Dedifferentiated amniotic fluid mesenchymal stem cell (primary cell): Measurements from ENCODE around the gene DCDC2C.

Experiments used
- DNase-seq: peaks from one replicate; pipeline ENCODE4 v3.0.0-alpha.2; 2016; ENCODE audit errors: extremely low spot score

DCDC2C gene

GRCh38 chr2:3709225-3709624 lies 5.8 kb downstream of the DCDC2C start:
- no peak for DNase-seq

DNA sequence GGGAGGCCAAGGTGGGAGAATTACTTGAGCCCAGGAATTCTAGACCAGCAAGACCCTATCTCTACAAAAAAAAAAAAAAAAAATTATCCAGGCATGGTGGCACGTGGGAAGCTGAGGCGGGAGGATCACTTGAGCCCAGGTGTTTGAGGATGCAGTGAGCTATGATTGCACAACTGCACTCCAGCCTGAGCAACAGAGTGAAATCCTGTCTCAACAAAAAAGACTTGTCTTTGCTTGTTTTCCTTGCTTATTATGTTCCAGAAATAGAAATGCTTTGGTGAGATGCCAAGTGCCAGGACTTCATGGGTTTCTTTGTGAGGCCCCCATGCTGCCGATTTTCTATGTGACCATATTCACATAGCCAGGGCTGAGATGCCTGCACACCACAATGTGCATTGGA lies 9.0 kb downstream of the DCDC2C start:
- no peak for DNase-seq

- DNase-seq, result no peak
Measured at GRCh38 chr2:3712831-3713503, 9.6 kb downstream of the DCDC2C start.

- DNase-seq, result no peak
Measured at GRCh38 chr2:3718679-3719078, 15.3 kb downstream of the DCDC2C start.

DNA sequence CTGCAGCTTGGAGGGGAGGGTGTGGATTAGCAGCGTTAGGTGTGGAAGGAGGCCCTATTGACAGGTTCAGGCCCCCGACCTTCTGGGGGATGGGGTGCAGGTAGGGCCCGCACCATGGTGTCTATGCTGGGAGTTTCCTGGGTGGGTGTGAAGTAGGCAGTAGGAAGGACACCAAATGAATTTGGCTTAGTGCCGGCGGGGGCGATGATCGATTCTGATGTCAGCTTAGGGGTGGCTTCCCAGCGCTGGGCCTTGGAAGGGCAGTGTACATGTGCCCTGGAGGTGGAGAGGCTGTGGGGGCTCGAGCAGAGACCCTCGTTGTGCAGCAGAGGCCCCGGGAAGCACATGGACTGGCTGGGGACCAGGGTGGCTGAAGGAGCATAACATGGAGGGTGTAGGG lies 21.6 kb downstream of the DCDC2C start:
- no peak for DNase-seq

GRCh38 chr2:3725458-3726250 lies 22.3 kb downstream of the DCDC2C start:
- DNase-seq, result no peak

DNA sequence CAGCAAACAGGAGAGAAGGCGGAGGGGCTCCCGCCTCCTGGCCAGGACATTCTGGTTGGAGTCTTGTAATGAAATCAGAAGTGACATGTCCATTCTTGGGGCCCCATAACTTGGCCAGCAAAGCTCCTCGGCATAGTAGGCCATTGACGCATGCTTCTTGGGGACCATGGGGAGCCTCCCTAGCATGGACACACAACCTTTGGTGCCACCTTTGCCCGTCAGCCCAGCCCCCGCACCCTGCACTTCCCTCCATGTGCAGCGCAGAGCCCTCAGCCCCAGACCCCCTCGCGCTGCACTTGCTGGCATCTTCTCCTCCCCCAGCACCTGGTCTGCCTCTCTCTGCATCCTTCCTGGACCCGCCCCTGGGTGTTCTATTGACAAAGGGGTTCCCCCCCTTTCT lies 23.1 kb downstream of the DCDC2C start:
- no peak for DNase-seq

GRCh38 chr2:3727397-3728045 lies 24.1 kb downstream of the DCDC2C start:
- no peak for DNase-seq

GRCh38 chr2:3728104-3729054 lies 25.0 kb downstream of the DCDC2C start:
- peak; percentile 56 for DNase-seq

DNA sequence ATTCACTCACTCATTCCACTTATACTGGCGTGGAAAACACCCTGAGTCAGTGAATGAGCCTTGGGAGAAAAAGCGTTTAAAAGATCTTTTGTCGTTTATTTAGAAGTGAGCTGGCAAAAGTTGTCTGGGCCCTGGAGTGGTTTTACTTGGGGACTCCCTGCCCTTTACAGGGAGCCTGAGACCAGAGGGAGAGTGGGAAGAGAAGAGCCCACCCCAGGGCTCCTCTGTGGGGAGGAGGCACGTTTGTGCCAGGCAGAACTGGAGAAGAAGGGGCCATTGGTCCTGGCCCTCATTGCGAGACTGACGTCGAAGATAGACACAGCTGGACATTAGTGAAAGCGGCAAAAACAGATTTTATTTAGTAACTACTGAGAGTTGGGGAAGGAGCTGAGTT lies 25.7 kb downstream of the DCDC2C start:
- no peak for DNase-seq

DNA sequence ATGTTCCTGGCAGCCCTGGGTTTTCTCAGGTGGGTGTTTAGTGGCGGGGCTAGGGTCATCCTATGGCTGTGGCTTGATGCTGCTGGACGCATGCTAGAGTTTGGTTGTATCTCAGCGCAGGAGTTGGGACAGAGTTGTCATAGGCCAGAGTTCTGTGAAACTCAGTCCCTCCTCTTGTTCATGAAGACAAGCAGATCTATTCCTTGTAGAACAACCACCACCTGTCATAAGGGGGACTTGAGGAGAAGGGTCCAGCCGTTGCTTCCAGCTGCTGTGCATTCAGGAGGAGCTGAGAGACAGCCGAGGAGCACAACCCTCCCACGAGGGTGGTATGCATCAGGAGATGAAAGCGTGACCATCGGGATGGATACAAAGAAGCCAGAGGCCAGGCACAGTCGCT lies 26.4 kb downstream of the DCDC2C start:
- DNase-seq, result no peak

GRCh38 chr2:3730646-3731045 lies 27.3 kb downstream of the DCDC2C start:
- no peak for DNase-seq

DNA sequence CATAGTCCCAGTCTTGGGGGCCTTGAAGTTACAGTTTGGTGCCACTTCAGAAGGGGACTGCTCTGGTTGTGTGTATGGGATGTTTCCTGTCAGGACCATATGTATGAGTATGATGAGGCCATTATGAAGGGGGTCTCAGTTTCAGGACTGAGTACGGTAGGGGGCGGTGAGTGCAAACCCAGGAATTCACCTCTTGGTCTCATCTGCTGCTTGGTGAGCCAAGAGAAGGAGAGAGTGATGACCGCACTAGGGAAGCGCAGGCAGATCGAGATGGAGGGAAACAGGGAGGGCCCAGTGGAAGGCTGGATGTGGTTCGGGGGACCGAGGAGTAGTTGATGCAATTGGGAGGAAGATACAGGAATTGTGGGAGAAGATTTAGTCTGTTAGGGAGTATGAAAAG lies 28.5 kb downstream of the DCDC2C start:
- no peak for DNase-seq

- DNase-seq, result no peak
Measured at GRCh38 chr2:3736112-3736511, 32.7 kb downstream of the DCDC2C start.

GRCh38 chr2:3737128-3737527 lies 33.8 kb downstream of the DCDC2C start:
- no peak for DNase-seq

- no peak for DNase-seq
Measured at GRCh38 chr2:3738454-3738853, 35.1 kb downstream of the DCDC2C start.

GRCh38 chr2:3739313-3739712 lies 35.9 kb downstream of the DCDC2C start:
- no peak for DNase-seq

DNA sequence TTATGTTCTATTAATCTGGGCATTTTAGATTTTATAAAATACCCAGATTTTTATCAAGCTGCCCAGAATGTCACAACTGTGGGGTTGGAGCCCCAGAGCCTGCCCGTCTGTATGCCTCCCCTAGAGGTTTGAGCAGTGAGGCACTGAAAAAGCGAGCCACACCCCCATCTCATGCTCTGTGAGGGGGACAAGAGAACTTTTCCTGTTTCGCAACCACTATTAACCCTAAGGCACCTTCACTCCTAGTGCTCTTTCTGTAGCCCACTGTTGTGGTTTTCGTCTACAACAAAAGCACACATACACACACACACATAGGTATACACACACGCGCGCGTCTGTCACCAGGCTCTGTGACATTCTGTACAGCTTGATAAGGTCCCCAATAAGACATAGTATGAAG lies 38.0 kb downstream of the DCDC2C start:
- DNase-seq, result no peak

- DNase-seq, result no peak
Measured at GRCh38 chr2:3741867-3742602, 38.7 kb downstream of the DCDC2C start.

GRCh38 chr2:3742743-3743508 lies 39.6 kb downstream of the DCDC2C start:
- DNase-seq, result no peak
